Endothelial cell of umbilical vein (primary cell): Measurements from ENCODE around the gene USP33. TPM values are rescaled to one million over a fixed set of nuclear protein-coding genes. Genes with fewer than 3 reads are reported as not detected.

Source experiments
- BruUV-seq: library from RNA; stranded (reverse); fragments of 400-500 nt; replicated peaks from 2 replicates; lab custom pipeline; 2021; lab: Mats Ljungman, UMichigan
- CTCF ChIA-PET: fragments of 300-600, 350-600 bp; sonication (Branson Sonifier 250); formaldehyde crosslinking; loops from one replicate; lab custom pipeline; 2021; ENCODE audit warnings: antibody characterized with exemption, inconsistent platforms; lab: Charles Lee
- POLR2A ChIA-PET: fragments of 300-600, 350-600 bp; sonication (Branson Sonifier 250); formaldehyde crosslinking; loops from one replicate; lab custom pipeline; 2021; ENCODE audit warnings: antibody characterized with exemption, inconsistent platforms; lab: Charles Lee
- DNase-seq: peaks from one replicate; pipeline ENCODE4 v3.0.0-alpha.2; 2011; ENCODE audit warnings: low read depth, low spot score
- FAIRE-seq: peaks from 2 replicates; lab custom pipeline; 2011; peaks lifted over from hg19 to GRCh38; lab: Jason Lieb, UNC
- H2AFZ ChIP-seq: 2 replicates; pipeline ENCODE4 v1.6.0; 2012; ENCODE audit warnings: low read depth, low read length, control low read depth, inconsistent platforms
- H3K27ac ChIP-seq: 2 replicates; pipeline ENCODE4 v1.5.1; 2011; ENCODE audit warnings: low read depth, mild to moderate bottlenecking, control low read depth, low read length, moderate library complexity; ENCODE audit not compliant: insufficient read depth
- H3K27me3 ChIP-seq, 2 experiments: 2 replicates each; pipeline versions ENCODE4 v1.6.0 to v1.6.1; 2011; ENCODE audit warnings: low read length in 2 of 2, mixed read lengths in 1 of 2; ENCODE audit not compliant: control insufficient read depth in 2 of 2, insufficient read depth in 2 of 2
- H3K36me3 ChIP-seq, 2 experiments: 2 replicates in 1 of 2; 3 replicates in 1 of 2; pipeline ENCODE4 v1.5.1; 2011; ENCODE audit warnings: low read length in 2 of 2, mild to moderate bottlenecking in 1 of 2, moderate library complexity in 1 of 2; ENCODE audit not compliant: control insufficient read depth in 2 of 2, insufficient read depth in 2 of 2; ENCODE audit errors: extremely low read depth in 1 of 2
- H3K4me1 ChIP-seq: 3 replicates; pipeline ENCODE4 v1.5.1; 2011; ENCODE audit warnings: mild to moderate bottlenecking, low read length; ENCODE audit not compliant: control insufficient read depth, insufficient read depth; ENCODE audit errors: extremely low read depth
- H3K4me2 ChIP-seq: 2 replicates; pipeline ENCODE4 v1.6.1; 2011; ENCODE audit warnings: low read length, control low read depth, mixed read lengths; ENCODE audit not compliant: insufficient read depth
- H3K4me3 ChIP-seq, 3 experiments: fragments of 200-600 bp in 1 of 3; sonication (generic), shearing (Covaris generic) in 1 of 3; replicated peaks in 1 of 3; 2 replicates each; pipeline ENCODE4 v1.5.1; 2011 to 2016; ENCODE audit warnings: control low read depth in 3 of 3, low read length in 3 of 3, mild to moderate bottlenecking in 2 of 3, inconsistent platforms in 1 of 3, low read depth in 1 of 3, moderate library complexity in 1 of 3; ENCODE audit not compliant: insufficient read depth in 1 of 3
- H3K79me2 ChIP-seq: 2 replicates; pipeline ENCODE4 v1.6.0; 2012; ENCODE audit warnings: low read length, inconsistent platforms; ENCODE audit not compliant: control insufficient read depth, insufficient read depth
- H3K9ac ChIP-seq: replicated peaks from 2 replicates; pipeline ENCODE3; 2011; ENCODE audit warnings: low read length, control low read depth; ENCODE audit not compliant: insufficient read depth; ENCODE audit errors: extremely low read depth
- H3K9me1 ChIP-seq: replicated peaks from 3 replicates; pipeline ENCODE4 v1.6.0; 2011; ENCODE audit warnings: mild to moderate bottlenecking, low read length; ENCODE audit not compliant: control insufficient read depth, insufficient read depth; ENCODE audit errors: extremely low read depth
- H3K9me3 ChIP-seq: replicated peaks from 2 replicates; pipeline ENCODE4 v1.5.1; 2012; ENCODE audit warnings: low read length, inconsistent platforms; ENCODE audit not compliant: control insufficient read depth, insufficient read depth
- H4K20me1 ChIP-seq: replicated peaks from 2 replicates; pipeline ENCODE3; 2011; ENCODE audit warnings: mild to moderate bottlenecking, low read length; ENCODE audit not compliant: control insufficient read depth, insufficient read depth; ENCODE audit errors: extremely low read depth
- CTCF ChIP-seq, 2 donors: IDR thresholded peaks; 1 replicate in 1 of 2; 2 replicates in 1 of 2; pipeline ENCODE4 v1.5.1; 2011; ENCODE audit warnings: low read length in 2 of 2, mild to moderate bottlenecking in 2 of 2, moderate library complexity in 2 of 2, control low read depth in 1 of 2, inconsistent platforms in 1 of 2, low read depth in 1 of 2; ENCODE audit not compliant: insufficient read depth in 1 of 2; ENCODE audit errors: extremely low read depth in 1 of 2
- EZH2 ChIP-seq: IDR thresholded peaks from 2 replicates; pipeline ENCODE4 v1.6.1; 2012; ENCODE audit warnings: borderline replicate concordance, low read depth, mild to moderate bottlenecking, moderate library complexity, low read length, inconsistent platforms; ENCODE audit not compliant: severe bottlenecking
- FOS ChIP-seq: IDR thresholded peaks from 2 replicates; pipeline ENCODE4 v1.6.1; 2011; ENCODE audit warnings: mild to moderate bottlenecking, low read length, moderate library complexity, borderline replicate concordance; ENCODE audit not compliant: insufficient read depth
- GATA2 ChIP-seq: IDR thresholded peaks from 2 replicates; pipeline ENCODE4 v1.7.0; 2011; ENCODE audit warnings: low read depth, mild to moderate bottlenecking, moderate library complexity, mixed read lengths, low read length; ENCODE audit not compliant: insufficient read length, insufficient read depth
- JUN ChIP-seq: IDR thresholded peaks from 2 replicates; pipeline ENCODE4 v1.6.1; 2011; ENCODE audit warnings: borderline replicate concordance, low read depth; ENCODE audit not compliant: insufficient read length, insufficient read depth
- MYC ChIP-seq: IDR thresholded peaks from one replicate; pipeline ENCODE4 v1.6.1; 2011; ENCODE audit warnings: mild to moderate bottlenecking, low read depth, low read length
- POLR2A ChIP-seq: IDR thresholded peaks from 2 replicates; pipeline ENCODE4 v1.6.1; 2012; ENCODE audit warnings: low read depth, mild to moderate bottlenecking, control low read depth, low read length
- POLR2AphosphoS5 ChIP-seq: IDR thresholded peaks from 2 replicates; pipeline ENCODE4 v1.6.1; 2012; ENCODE audit warnings: low read depth, mild to moderate bottlenecking, control low read depth, low read length, moderate library complexity; ENCODE audit not compliant: insufficient read depth
- dilution Hi-C: fragments of 300-500 bp; cut with MboI; formaldehyde crosslinking; loops from one replicate; pipeline ENCODE4 v1.15.0; 2019; ENCODE audit warnings: low sequenced_read_pairs; ENCODE audit not compliant: extremely low pct_ligation_motif_present
- intact Hi-C: fragments of 100-400 bp; cut with micrococcal nuclease; formaldehyde crosslinking; loops from one replicate; pipeline ENCODE4 v1.10.0; 2022
- polyA plus RNA-seq, 4 experiments: library from polyadenylated mRNA; depleted of rRNA in 3 of 4; stranded (reverse) in 3 of 4; unstranded in 1 of 4; fragments of >200 nt; gene quantifications; 2 replicates each; pipeline versions ENCODE4 v1.2.1 to v1.2.3, GENCODE V29; 2011 to 2012; ENCODE audit warnings: missing spikeins in 1 of 4
- total RNA-seq: library from RNA; stranded (reverse); gene quantifications from 2 replicates; pipeline ENCODE4 v1.2.3, GENCODE V29; 2021
- TF ChIP-seq, protein P1 (sequence below): IDR thresholded peaks from 2 replicates; pipeline ENCODE4 v1.6.1; 2011; ENCODE audit not compliant: insufficient read depth, insufficient read length

USP33 gene
- total and polyA plus RNA-seq, 2 donors (not counting 3 experiments of a cell fraction or from before 2014, with no cell fraction given) = 22.5 to 46.4 TPM

DNA sequence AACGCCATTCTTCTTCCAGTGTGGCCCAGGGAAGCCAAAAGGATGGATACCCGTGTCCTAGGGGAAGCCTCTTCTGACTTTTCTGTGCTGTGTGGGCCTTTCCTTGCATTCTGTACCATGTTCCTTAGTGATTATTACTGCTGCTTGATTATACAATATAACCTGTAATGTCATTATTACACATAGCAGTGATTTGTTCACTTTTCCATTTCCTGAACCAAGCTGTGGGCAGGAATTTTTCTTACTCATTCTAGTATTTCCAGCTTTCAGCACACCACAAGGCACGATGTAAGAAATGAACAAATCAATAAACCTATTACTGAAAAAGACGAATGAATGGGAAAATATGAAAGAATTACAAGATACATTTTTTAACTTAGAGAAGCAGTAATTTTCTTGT, 8.4 kb upstream of the USP33 start:
- POLR2A ChIA-PET = no interaction called here
- no peak overlapping the region for H3K4me2 ChIP-seq
- H3K36me3 ChIP-seq = no peaks in the 10 kb centered on the region
- H3K9ac ChIP-seq = no peak overlapping the region
- CTCF ChIA-PET = no interaction called here
- H3K27ac ChIP-seq = no peak overlapping the region
- no peaks in the 10 kb centered on the region for H3K9me1 ChIP-seq
- intact Hi-C loops = no loop called here
- no peaks in the 10 kb centered on the region for H3K9me3 ChIP-seq
- DNase-seq (no peak), FAIRE-seq (no peak)
- H3K79me2 ChIP-seq = no peaks in the 10 kb centered on the region
- H2AFZ ChIP-seq = no peak overlapping the region
- TF ChIP-seq GATA2 = no peak
- TF ChIP-seq POLR2A = no peak
- no peak for TF ChIP-seq MYC
- no peak for TF ChIP-seq EZH2
- no peak for TF ChIP-seq FOS
- no peak for TF ChIP-seq CTCF (IDR thresholded peaks at IDR 0.05; ENCODE audit: extremely low read depth in 1 of 2, insufficient read depth in 1 of 2, low read depth in 1 of 2, low read length in 2 of 2)
- TF ChIP-seq, protein P1, sequence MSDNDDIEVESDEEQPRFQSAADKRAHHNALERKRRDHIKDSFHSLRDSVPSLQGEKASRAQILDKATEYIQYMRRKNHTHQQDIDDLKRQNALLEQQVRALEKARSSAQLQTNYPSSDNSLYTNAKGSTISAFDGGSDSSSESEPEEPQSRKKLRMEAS = no peak
- no peak for TF ChIP-seq POLR2AphosphoS5
- TF ChIP-seq JUN = no peak
- no peaks in the 10 kb centered on the region for H3K27me3 ChIP-seq
- no peaks in the 10 kb centered on the region for H4K20me1 ChIP-seq
- no peaks in the 10 kb centered on the region for H3K4me1 ChIP-seq
- no peak overlapping the region for H3K4me3 ChIP-seq
- dilution Hi-C loops = no loop called here
- no TSS peak for BruUV-seq
